Mesothelial cell of epicardium (in vitro differentiated cells): ENCODE measurements around the gene PLCB1. TPM values are rescaled to one million over a fixed set of nuclear protein-coding genes. Genes with fewer than 3 reads are reported as not detected.

Experiments used
- DNase-seq, 2 experiments: peaks; one replicate each; pipeline ENCODE4 v3.0.0; 2021; ENCODE audit warnings: low spot score in 2 of 2; ENCODE audit not compliant: unreplicated experiment in 2 of 2
- H3K27ac Mint-ChIP-seq: 2 replicates; pipeline ENCODE4 v1.8.0; 2021; ENCODE audit warnings: mixed read lengths
- H3K27me3 Mint-ChIP-seq: 2 replicates; pipeline ENCODE4 v1.8.0; 2021; ENCODE audit warnings: low read depth, mixed read lengths
- H3K36me3 Mint-ChIP-seq: 2 replicates; pipeline ENCODE4 v1.8.0; 2021; ENCODE audit warnings: mixed read lengths
- H3K4me1 Mint-ChIP-seq: 2 replicates; pipeline ENCODE4 v1.8.0; 2021; ENCODE audit warnings: mixed read lengths
- H3K4me3 Mint-ChIP-seq: 2 replicates; pipeline ENCODE4 v1.8.0; 2021; ENCODE audit warnings: mild to moderate bottlenecking, moderate library complexity, mixed read lengths
- H3K9me3 Mint-ChIP-seq: 2 replicates; pipeline ENCODE4 v1.8.0; 2021; ENCODE audit warnings: mixed read lengths
- total RNA-seq: library from RNA; stranded (reverse); gene quantifications from 3 replicates; pipeline ENCODE4 v1.2.1, GENCODE V29; 2021
- TF ChIP-seq, protein P1 (sequence below): fragments of 200-600 bp; sonication (generic); IDR thresholded peaks from one replicate; pipeline ENCODE4 v1.5.0; 2021; ENCODE audit warnings: antibody characterized with exemption; ENCODE audit not compliant: unreplicated experiment

The PLCB1 gene
- total RNA-seq, 1 donor from 2014 or later: 41.5 TPM

DNA sequence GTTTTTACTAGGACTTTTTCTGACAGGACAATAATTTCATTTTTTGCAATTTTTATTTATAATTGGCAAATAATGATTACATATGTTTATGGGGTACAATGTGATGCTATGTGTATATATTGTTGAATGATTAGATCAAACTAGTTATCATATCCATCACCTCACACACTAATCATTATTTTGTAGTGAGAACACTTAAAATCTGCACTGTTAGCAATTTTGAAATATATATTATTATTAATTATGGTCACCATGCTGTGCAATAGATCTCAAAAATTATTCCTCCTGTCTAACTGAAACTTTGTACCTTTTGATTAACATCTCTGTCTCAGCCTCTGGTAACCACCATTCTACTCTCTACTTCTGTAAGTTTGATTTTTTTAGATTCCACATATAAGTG is 378.7 kb downstream of the PLCB1 start:
- Mint-ChIP-seq H3K27me3 (peaks cover 2% of the 10 kb centered on the region), H3K4me3 (no peak overlapping the region), H3K27ac (no peak overlapping the region), H3K4me1 (peaks cover 2% of the 10 kb centered on the region), H3K9me3 (peaks cover 3% of the 10 kb centered on the region), H3K36me3 (no peaks in the 10 kb centered on the region)
- TF ChIP-seq, protein P1, sequence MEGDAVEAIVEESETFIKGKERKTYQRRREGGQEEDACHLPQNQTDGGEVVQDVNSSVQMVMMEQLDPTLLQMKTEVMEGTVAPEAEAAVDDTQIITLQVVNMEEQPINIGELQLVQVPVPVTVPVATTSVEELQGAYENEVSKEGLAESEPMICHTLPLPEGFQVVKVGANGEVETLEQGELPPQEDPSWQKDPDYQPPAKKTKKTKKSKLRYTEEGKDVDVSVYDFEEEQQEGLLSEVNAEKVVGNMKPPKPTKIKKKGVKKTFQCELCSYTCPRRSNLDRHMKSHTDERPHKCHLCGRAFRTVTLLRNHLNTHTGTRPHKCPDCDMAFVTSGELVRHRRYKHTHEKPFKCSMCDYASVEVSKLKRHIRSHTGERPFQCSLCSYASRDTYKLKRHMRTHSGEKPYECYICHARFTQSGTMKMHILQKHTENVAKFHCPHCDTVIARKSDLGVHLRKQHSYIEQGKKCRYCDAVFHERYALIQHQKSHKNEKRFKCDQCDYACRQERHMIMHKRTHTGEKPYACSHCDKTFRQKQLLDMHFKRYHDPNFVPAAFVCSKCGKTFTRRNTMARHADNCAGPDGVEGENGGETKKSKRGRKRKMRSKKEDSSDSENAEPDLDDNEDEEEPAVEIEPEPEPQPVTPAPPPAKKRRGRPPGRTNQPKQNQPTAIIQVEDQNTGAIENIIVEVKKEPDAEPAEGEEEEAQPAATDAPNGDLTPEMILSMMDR: no peak
- no peak for DNase-seq

DNA sequence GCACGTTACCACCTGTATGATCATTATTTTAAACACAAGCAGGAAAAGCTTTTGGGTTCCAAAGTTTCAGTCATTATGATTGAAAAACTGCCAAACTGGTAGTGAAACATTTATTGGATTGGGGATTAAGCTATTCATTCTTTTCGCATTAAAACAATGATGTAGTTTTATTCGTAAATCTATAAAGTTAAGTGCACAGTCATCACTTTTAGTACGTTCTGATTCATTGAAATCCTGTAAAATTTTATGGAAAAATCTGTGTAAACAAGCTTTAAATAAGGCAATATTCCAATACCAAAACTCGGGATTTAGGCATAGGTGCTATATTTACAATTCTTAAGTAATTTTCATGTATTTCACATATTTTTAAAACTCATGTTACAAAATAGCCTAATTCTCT is 379.9 kb downstream of the PLCB1 start:
- Mint-ChIP-seq H3K27ac (no peak overlapping the region), H3K36me3 (no peaks in the 10 kb centered on the region), H3K4me3 (no peak overlapping the region), H3K4me1 (peaks cover 2% of the 10 kb centered on the region), H3K9me3 (peaks cover 8% of the 10 kb centered on the region), H3K27me3 (peaks cover 2% of the 10 kb centered on the region)
- no peak for DNase-seq
- TF ChIP-seq, protein P1: no peak

GRCh38 chr20:8515810-8516435 is 383.9 kb downstream of the PLCB1 start:
- TF ChIP-seq, protein P1: no peak
- H3K4me3 Mint-ChIP-seq: no peak overlapping the region
- peaks cover 8% of the 10 kb centered on the region for H3K9me3 Mint-ChIP-seq
- H3K27ac Mint-ChIP-seq: no peak overlapping the region
- DNase-seq: no peak
- no peaks in the 10 kb centered on the region for H3K4me1 Mint-ChIP-seq
- no peaks in the 10 kb centered on the region for H3K36me3 Mint-ChIP-seq
- peaks cover 2% of the 10 kb centered on the region for H3K27me3 Mint-ChIP-seq

GRCh38 chr20:8518878-8519277 is 386.8 kb downstream of the PLCB1 start:
- no peak for DNase-seq
- Mint-ChIP-seq H3K36me3 (no peaks in the 10 kb centered on the region), H3K27ac (no peak overlapping the region), H3K9me3 (peaks cover 8% of the 10 kb centered on the region), H3K4me3 (no peak overlapping the region), H3K27me3 (no peaks in the 10 kb centered on the region), H3K4me1 (peaks cover 4% of the 10 kb centered on the region)
- TF ChIP-seq, protein P1: no peak

- TF ChIP-seq, protein P1: no peak
- no peak overlapping the region for H3K27ac Mint-ChIP-seq
- H3K27me3 Mint-ChIP-seq: no peaks in the 10 kb centered on the region
- H3K4me1 Mint-ChIP-seq: peaks cover 10% of the 10 kb centered on the region
- no peak for DNase-seq
- H3K4me3 Mint-ChIP-seq: no peak overlapping the region
- peaks cover 8% of the 10 kb centered on the region for H3K9me3 Mint-ChIP-seq
- H3K36me3 Mint-ChIP-seq: no peaks in the 10 kb centered on the region
Measured at GRCh38 chr20:8519887-8520286, 387.8 kb downstream of the PLCB1 start.

DNA sequence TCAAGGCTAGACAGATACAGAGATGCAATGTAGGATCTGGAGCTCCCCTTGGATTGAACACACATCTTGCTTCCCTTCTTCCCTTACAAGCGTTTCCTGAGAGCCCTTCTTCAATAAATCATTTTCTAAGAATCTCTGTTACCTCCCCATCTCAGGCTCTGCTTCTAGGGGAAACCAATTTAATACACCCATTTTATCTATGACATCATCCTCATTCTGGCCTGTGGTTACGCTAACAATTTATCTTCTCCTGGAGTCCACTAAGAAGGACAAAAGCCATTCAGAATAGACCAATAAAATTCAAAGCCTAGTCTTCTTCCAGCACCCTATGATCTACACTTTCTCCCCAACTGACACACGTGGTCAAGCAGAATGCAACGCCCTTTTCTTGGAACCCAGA is 390.1 kb downstream of the PLCB1 start:
- no peaks in the 10 kb centered on the region for H3K9me3 Mint-ChIP-seq
- TF ChIP-seq, protein P1: no peak
- peaks cover 10% of the 10 kb centered on the region for H3K4me1 Mint-ChIP-seq
- DNase-seq: no peak
- H3K27ac Mint-ChIP-seq: no peak overlapping the region
- no peak overlapping the region for H3K4me3 Mint-ChIP-seq
- H3K36me3 Mint-ChIP-seq: no peaks in the 10 kb centered on the region
- H3K27me3 Mint-ChIP-seq: no peaks in the 10 kb centered on the region
